HG02852 (cell line): ENCODE results near the gene RESP18.
"Not testable (repeated sequence)": the region's sequence is repeated elsewhere in the genome, so short reads cannot be mapped to it uniquely, and the experiment has no call there.

ENCODE experiments used
- ATAC-seq: cut with Tn5 transposase; IDR thresholded peaks from one replicate; pipeline ENCODE4 v1.9.1; 2021; ENCODE audit warnings: mild to moderate bottlenecking, moderate library complexity; ENCODE audit not compliant: unreplicated experiment

Gene RESP18

GRCh38 chr2:219292616-219293015 is 39.9 kb downstream of the RESP18 start:
- no peak for ATAC-seq

GRCh38 chr2:219291910-219292490 is 40.5 kb downstream of the RESP18 start:
- ATAC-seq = no peak

- ATAC-seq = no peak
These were observed 41.1 kb downstream of the RESP18 start for GRCh38 chr2:219291394-219291793.

- ATAC-seq = no peak
These were observed 42.0 kb downstream of the RESP18 start for GRCh38 chr2:219290381-219291171.

GRCh38 chr2:219289537-219290361 is 42.8 kb downstream of the RESP18 start:
- no peak for ATAC-seq

- ATAC-seq = no peak
These were observed 43.4 kb downstream of the RESP18 start for GRCh38 chr2:219289195-219289536.

GRCh38 chr2:219287580-219288265 is 44.8 kb downstream of the RESP18 start:
- ATAC-seq = no peak

GRCh38 chr2:219287116-219287440 is 45.5 kb downstream of the RESP18 start:
- not testable (repeated sequence) for ATAC-seq

GRCh38 chr2:219286436-219287115 is 46.0 kb downstream of the RESP18 start:
- ATAC-seq = no peak

- ATAC-seq = no peak
These were observed 46.6 kb downstream of the RESP18 start for GRCh38 chr2:219285894-219286425.

- ATAC-seq = no peak
These were observed 47.2 kb downstream of the RESP18 start for GRCh38 chr2:219285373-219285735.

GRCh38 chr2:219284501-219285372 is 47.8 kb downstream of the RESP18 start:
- no peak for ATAC-seq

- ATAC-seq = no peak
These were observed 49.5 kb downstream of the RESP18 start for GRCh38 chr2:219282943-219283581.

- no peak for ATAC-seq
These were observed 50.2 kb downstream of the RESP18 start for GRCh38 chr2:219282375-219282774.

- ATAC-seq = no peak
These were observed 51.0 kb downstream of the RESP18 start for GRCh38 chr2:219281588-219281987.

- no peak for ATAC-seq
These were observed 51.9 kb downstream of the RESP18 start for GRCh38 chr2:219280651-219281050.

- no peak for ATAC-seq
These were observed 52.5 kb downstream of the RESP18 start for GRCh38 chr2:219279916-219280516.

GRCh38 chr2:219279151-219279915 is 53.2 kb downstream of the RESP18 start, which contains the start of gene DNAJB2:
Gene DNAJB2, plus strand, starts transcription at chr2:219279366. Its CDS starts 468 bp downstream, at chr2:219279834.
- peak; percentile 87 for ATAC-seq
